Activated CD8-positive, alpha-beta T cell treated with anti-CD3 and anti-CD28 coated beads, Interleukin-2, amount 10 ng/mL, durations not matched to agents 7 days and 5 days (primary cell): ENCODE data around the gene C10orf62. TPM values are rescaled to one million over a fixed set of nuclear protein-coding genes. Genes with fewer than 3 reads are reported as not detected.

Source experiments
- ATAC-seq: fragments of 150-1000 bp; cut with Tn5 transposase; one replicate; pipeline ENCODE4 v1.10.0; 2021; ENCODE audit warnings: moderate library complexity
- CTCF ChIA-PET: fragments of 350-600 bp; sonication (Branson Sonifier 250); formaldehyde crosslinking; loops from one replicate; lab custom pipeline; 2021; ENCODE audit warnings: antibody characterized with exemption; lab: Charles Lee
- POLR2A ChIA-PET: fragments of 350-600 bp; sonication (Branson Sonifier 250); formaldehyde crosslinking; loops from one replicate; lab custom pipeline; 2021; ENCODE audit warnings: antibody characterized with exemption; lab: Charles Lee
- DNase-seq: peaks from one replicate; pipeline ENCODE4 v3.0.0-alpha.2; 2020
- H3K27ac Mint-ChIP-seq: one replicate; pipeline ENCODE4 v1.8.0; 2021; ENCODE audit warnings: mild to moderate bottlenecking, mixed read lengths
- H3K27me3 Mint-ChIP-seq: one replicate; pipeline ENCODE4 v1.8.0; 2021; ENCODE audit warnings: low read depth, mixed read lengths
- H3K36me3 Mint-ChIP-seq: one replicate; pipeline ENCODE4 v1.8.0; 2021; ENCODE audit warnings: low read depth, mixed read lengths
- H3K4me1 Mint-ChIP-seq: one replicate; pipeline ENCODE4 v1.8.0; 2021; ENCODE audit warnings: low read depth, mixed read lengths
- H3K4me3 Mint-ChIP-seq: one replicate; pipeline ENCODE4 v1.8.0; 2021; ENCODE audit warnings: mild to moderate bottlenecking, mixed read lengths
- H3K9me3 Mint-ChIP-seq: one replicate; pipeline ENCODE4 v1.8.0; 2022; ENCODE audit warnings: mixed read lengths; ENCODE audit not compliant: insufficient read depth
- total RNA-seq, 2 experiments: library from RNA; stranded (reverse); gene quantifications; one replicate each; pipeline ENCODE4 v1.2.3, GENCODE V29; 2021

C10orf62 gene
- total RNA-seq, 2 experiments from 2014 or later, result not detected

DNA sequence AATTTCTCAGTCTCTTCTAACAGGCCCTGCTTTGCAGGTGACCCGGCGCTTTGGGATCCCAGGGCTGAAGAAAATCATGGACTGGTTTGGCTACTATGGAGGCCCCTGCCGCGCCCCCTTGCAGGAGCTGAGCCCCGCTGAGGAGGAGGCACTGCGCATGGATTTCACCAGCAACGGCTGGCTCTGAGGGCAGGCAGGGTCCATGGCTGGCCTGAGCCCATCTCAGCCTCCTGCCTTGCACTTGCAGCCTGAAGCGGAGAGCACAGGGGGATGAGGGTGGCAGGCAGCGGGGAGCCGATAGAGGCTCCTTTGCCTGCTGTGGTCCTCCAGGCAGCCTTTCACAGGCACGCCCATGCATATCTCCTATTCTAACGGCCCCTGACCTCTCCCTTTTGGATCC, 22.0 kb downstream of the C10orf62 start:
- DNase-seq (no peak), ATAC-seq (no peak)
- ChIA-PET POLR2A (no interaction called here), CTCF (interaction anchor here (0.9 to 2.2 kb wide), 4 partner anchors 11 to 144 kb away, joined by 3 to 18 read pairs (median 4); partner anchors contain the start of gene ANKRD2)
- no peaks in the 10 kb centered on the region for H3K9me3 Mint-ChIP-seq
- no peaks in the 10 kb centered on the region for H3K4me1 Mint-ChIP-seq
- H3K27ac Mint-ChIP-seq, result no peak overlapping the region
- H3K4me3 Mint-ChIP-seq, result no peak overlapping the region
- H3K27me3 Mint-ChIP-seq, result peaks cover under 1% of the 10 kb centered on the region
- no peaks in the 10 kb centered on the region for H3K36me3 Mint-ChIP-seq

DNA sequence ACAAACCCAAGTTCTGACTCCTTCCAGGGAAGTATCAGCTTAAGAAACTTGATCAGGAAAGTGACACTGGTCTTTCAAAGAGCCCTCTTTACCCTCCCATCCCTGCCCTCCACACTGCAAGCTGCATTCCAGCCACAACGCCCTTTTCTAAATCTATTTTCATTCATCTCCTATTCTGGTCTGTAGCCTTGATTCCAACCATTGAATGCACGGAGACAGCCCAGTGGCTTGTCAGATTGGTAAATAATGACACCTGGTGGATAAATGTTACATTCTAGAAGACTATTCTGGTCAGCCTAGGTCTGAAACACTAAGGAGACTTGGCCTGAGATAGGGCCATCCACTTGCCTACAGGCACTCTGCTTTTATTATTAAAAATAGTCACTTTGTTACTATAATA, 22.9 kb downstream of the C10orf62 start:
- Mint-ChIP-seq H3K4me3 (no peak overlapping the region), H3K9me3 (no peaks in the 10 kb centered on the region), H3K36me3 (no peaks in the 10 kb centered on the region), H3K27me3 (no peaks in the 10 kb centered on the region), H3K27ac (no peak overlapping the region), H3K4me1 (no peaks in the 10 kb centered on the region)
- ATAC-seq (peak; percentile 58), DNase-seq (no peak)
- ChIA-PET CTCF (interaction anchor here (0.8 to 2.2 kb wide), 6 partner anchors 38 to 205 kb away, joined by 3 to 18 read pairs (median 6); partner anchors contain the start of gene ANKRD2), POLR2A (no interaction called here)

DNA sequence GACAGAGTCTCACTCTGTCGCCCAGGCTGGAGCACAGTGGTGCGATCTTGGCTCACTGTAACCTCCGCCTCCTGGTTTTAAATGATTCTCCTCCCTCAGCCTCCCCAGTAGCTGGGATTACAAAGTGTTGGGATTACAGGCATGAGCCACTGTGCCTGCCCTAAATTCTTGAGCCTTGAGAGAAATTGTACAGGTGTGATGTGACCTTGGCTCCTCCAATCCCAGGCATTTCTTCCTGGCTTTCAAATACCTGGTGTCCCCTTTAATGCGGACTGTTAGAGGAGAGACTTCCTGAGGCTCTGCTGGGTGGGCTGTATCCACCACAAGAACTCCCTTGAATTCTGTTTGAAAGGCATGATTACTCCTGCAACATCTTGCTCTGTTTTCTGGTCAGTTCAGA, 28.8 kb downstream of the C10orf62 start:
- ChIA-PET POLR2A (no interaction called here), CTCF (no interaction called here)
- ATAC-seq, result no peak
- Mint-ChIP-seq H3K27ac (no peak overlapping the region), H3K4me1 (no peaks in the 10 kb centered on the region), H3K4me3 (no peak overlapping the region), H3K27me3 (no peaks in the 10 kb centered on the region), H3K9me3 (no peaks in the 10 kb centered on the region), H3K36me3 (no peaks in the 10 kb centered on the region)
- no peak for DNase-seq

DNA sequence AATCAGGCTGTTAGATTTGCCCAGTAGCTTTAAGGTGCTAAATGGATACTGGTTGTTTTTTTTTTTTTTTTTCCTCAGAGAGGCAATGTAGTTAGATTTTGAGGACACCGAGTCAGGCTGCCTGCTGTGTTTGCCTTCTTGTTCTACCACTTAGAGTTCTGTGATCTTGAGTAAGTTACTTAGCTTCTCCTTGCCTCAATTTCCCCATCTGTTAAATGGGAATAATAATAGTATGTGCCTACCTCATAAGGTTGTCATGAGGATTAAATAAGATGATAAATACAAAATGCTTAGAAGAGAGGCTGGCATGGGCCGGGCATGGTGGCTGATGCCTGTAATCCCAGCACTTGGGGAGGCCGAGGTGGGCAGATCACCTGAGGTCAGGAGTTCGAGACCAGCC, 29.2 kb downstream of the C10orf62 start:
- no peaks in the 10 kb centered on the region for H3K9me3 Mint-ChIP-seq
- POLR2A ChIA-PET, result no interaction called here
- no peak overlapping the region for H3K27ac Mint-ChIP-seq
- ATAC-seq (no peak), DNase-seq (no peak)
- H3K4me3 Mint-ChIP-seq, result no peak overlapping the region
- H3K4me1 Mint-ChIP-seq, result no peaks in the 10 kb centered on the region
- H3K36me3 Mint-ChIP-seq, result no peaks in the 10 kb centered on the region
- CTCF ChIA-PET, result no interaction called here
- no peaks in the 10 kb centered on the region for H3K27me3 Mint-ChIP-seq

DNA sequence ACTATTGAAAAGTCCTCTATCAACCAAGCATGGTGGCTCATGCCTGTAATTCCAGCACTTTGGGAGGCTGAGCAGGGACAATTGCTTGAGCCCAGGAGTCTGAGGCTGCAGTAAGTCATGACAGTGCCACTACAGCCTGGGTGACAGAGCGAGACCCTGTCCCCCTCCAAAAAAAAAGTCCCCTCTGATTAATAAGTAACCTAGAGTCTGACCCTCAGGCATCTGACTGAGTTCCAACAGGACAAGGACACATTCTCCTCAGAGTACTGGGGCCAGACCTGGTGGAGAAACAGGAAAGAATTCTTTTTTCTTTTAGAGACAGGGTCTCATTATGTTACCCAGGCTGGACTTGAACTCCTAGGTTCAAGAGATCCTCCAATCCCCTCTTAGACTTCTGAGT, 33.8 kb downstream of the C10orf62 start:
- no peak for ATAC-seq
- H3K36me3 Mint-ChIP-seq, result no peaks in the 10 kb centered on the region
- no peak for DNase-seq
- no peak overlapping the region for H3K27ac Mint-ChIP-seq
- CTCF ChIA-PET, result no interaction called here
- no peaks in the 10 kb centered on the region for H3K9me3 Mint-ChIP-seq
- no peaks in the 10 kb centered on the region for H3K4me1 Mint-ChIP-seq
- POLR2A ChIA-PET, result no interaction called here
- H3K27me3 Mint-ChIP-seq, result no peaks in the 10 kb centered on the region
- no peak overlapping the region for H3K4me3 Mint-ChIP-seq

DNA sequence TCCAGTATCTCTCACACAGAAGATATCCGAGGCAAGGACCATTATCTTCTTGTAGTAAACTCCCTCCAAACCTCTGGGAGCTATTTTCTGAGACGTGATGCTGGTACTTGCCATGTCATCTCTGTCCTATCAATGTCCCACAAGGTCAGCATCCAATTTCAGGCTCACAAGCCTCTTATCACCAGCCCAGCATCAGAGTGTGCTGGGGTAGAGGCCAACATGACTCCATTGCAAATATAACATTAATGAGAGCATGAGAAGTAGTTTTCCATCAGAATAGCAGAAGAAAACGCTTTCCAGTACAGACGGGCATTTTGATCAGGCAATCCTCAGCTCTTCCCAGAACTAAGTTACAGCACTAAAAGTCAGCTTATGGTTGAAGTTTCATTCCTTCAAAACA, 38.2 kb downstream of the C10orf62 start:
- Mint-ChIP-seq H3K27me3 (no peaks in the 10 kb centered on the region), H3K27ac (no peak overlapping the region), H3K4me3 (no peak overlapping the region), H3K36me3 (no peaks in the 10 kb centered on the region), H3K4me1 (peaks cover 5% of the 10 kb centered on the region), H3K9me3 (no peaks in the 10 kb centered on the region)
- ChIA-PET POLR2A (no interaction called here), CTCF (no interaction called here)
- DNase-seq (no peak), ATAC-seq (no peak)

DNA sequence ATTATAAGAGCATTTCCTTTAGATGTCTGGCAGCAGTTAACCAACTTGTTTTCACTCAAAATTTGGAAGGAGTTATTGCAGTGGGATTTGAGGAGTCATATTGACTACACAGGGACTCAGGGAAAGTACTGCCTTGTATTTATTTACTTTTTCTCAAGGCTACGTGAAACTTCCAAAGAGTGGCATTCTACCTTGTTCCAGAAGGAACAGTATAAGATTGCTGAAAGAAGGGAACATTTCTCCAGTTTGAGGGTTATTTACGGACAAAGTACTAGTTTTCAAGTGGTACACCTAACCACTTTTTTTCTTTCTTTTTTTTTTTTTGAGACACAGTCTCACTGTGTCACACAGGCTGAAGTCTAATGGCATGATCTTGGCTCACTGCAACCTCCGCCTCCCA, 38.7 kb downstream of the C10orf62 start:
- Mint-ChIP-seq H3K36me3 (no peaks in the 10 kb centered on the region), H3K27ac (no peak overlapping the region), H3K4me3 (no peak overlapping the region), H3K9me3 (no peaks in the 10 kb centered on the region), H3K27me3 (no peaks in the 10 kb centered on the region), H3K4me1 (peaks cover 10% of the 10 kb centered on the region)
- CTCF ChIA-PET, result no interaction called here
- POLR2A ChIA-PET, result no interaction called here
- no peak for DNase-seq
- no peak for ATAC-seq

DNA sequence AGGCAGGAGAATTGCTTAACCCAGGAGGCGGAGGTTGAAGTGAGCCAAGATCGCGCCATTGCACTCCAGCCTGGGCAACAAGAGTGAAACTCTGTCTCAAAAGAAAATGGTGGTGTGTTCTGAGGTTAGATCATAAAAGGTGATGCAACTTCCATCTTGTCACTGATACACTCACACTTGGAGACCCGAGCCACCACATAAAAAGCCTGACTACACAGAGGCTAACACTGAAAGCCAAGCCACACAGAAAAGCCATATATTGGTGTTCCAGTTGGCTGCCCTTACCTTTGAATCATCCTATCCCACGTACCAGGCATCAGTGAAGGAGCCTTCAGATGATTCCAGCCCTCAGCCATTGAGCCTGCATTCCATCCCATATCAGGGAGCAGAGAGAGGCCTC, 39.8 kb downstream of the C10orf62 start:
- DNase-seq (no peak), ATAC-seq (no peak)
- Mint-ChIP-seq H3K4me3 (no peak overlapping the region), H3K4me1 (peaks cover 20% of the 10 kb centered on the region), H3K27ac (no peak overlapping the region), H3K36me3 (no peaks in the 10 kb centered on the region), H3K27me3 (no peaks in the 10 kb centered on the region), H3K9me3 (no peaks in the 10 kb centered on the region)
- ChIA-PET CTCF (no interaction called here), POLR2A (no interaction called here)

DNA sequence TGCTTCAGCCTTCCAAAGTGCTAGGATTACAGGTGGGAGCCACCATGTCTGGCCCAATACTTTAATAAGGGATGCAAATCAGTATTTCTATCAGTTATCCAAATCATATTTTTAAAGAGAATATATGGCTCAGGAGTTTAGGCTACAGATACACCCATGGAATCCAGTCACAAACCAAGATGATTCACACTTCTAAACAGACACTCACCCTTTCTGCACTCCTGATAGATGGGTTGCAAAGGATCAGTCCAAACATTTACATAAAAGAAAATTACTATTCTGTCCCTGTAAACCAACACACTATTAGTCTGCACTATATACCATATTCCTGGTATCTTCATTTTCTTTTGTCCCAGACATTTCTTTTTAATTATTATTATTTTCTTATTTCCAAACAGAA, 41.6 kb downstream of the C10orf62 start:
- POLR2A ChIA-PET, result interaction anchor here (0.7 kb wide), 1 partner anchor 185 kb away, joined by 3 read pairs; the partner anchor contains the start of gene ZDHHC16
- no peaks in the 10 kb centered on the region for H3K36me3 Mint-ChIP-seq
- DNase-seq (no peak), ATAC-seq (no peak)
- no peak overlapping the region for H3K27ac Mint-ChIP-seq
- H3K4me3 Mint-ChIP-seq, result no peak overlapping the region
- no peaks in the 10 kb centered on the region for H3K27me3 Mint-ChIP-seq
- H3K9me3 Mint-ChIP-seq, result no peaks in the 10 kb centered on the region
- CTCF ChIA-PET, result no interaction called here
- peaks cover 20% of the 10 kb centered on the region for H3K4me1 Mint-ChIP-seq

DNA sequence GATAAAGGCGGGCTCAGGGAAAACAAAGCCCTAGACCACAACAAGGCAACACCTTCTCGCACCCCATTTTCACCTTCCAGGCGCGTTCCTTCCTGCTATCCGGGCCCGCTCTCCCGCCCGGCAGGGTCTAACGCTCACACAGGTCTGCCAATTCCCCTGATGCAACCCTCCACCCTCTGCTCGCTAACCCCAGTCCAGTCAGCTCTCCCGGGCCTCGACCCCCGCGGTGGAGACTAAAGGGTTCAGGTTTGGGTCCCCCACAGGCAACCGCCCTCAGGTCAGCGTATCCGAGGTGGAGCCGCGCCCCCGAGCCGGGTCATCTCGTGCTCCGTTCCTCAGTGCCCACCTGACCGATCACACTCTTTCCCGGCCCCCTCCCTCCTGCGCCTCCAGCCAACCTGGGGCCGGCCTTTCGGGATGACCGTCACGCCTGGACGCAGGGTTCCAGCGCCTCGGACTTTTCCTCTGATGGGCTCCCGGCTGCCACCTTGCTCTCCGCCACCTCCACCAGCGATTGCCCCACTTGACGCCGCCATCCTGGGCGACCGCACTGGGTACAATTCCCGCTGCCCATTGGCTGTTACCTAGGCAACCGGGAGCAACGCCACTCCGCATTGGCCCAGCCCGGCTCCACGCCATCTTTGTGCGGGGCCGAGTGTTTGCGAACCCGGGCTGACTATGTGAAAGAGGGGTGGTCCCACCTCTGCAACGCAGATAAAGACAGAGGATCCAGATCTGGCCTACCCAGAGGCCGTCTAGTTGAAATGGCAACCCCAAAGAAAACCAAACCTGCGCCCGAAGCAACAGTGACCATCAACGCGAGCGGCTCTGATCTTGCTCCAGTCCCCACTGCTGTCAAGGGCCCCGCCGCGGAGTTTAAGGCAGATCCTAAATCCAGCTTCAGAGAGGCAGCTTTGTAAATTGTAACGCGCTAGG, 43.7 kb downstream of the C10orf62 start, which contains the start of gene MORN4:
Gene MORN4 (minus strand): TSS at position 552 of the 936 bp plus-strand sequence. CDS start 13,847 bp downstream, outside the sequence.
- peak; percentile 93 for DNase-seq
- CTCF ChIA-PET, result no interaction called here
- POLR2A ChIA-PET, result no interaction called here
- peak; percentile 99 for ATAC-seq
- Mint-ChIP-seq H3K27ac (peak within 1 kb of the TSS; percentile 88), H3K36me3 (no peaks in the 10 kb centered on the region), H3K4me1 (peaks cover 20% of the 10 kb centered on the region), H3K4me3 (peak within 1 kb of the TSS; percentile 98), H3K27me3 (no peaks in the 10 kb centered on the region), H3K9me3 (no peaks in the 10 kb centered on the region)

DNA sequence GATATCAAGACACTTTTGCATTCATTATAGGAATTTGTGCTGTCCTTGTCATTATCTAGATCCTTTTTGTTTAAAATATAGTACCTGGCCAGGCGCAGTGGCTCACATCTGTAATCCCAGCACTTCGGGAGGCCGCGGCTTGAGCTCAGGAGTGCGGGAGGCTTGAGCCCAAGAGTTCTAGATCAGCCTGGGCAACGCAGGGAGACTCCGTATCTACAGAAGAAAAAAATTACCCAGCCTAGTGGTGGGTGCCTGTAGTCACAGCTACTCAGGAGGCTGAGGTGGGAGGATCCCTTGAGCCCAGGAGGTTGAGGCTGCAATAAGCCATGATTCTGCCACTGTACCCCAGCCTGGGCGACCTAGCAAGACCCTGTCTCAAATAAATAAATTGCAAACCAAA, 44.4 kb downstream of the C10orf62 start:
- POLR2A ChIA-PET, result no interaction called here
- no peaks in the 10 kb centered on the region for H3K36me3 Mint-ChIP-seq
- H3K9me3 Mint-ChIP-seq, result no peaks in the 10 kb centered on the region
- H3K27me3 Mint-ChIP-seq, result no peaks in the 10 kb centered on the region
- no peak for DNase-seq
- peaks cover 20% of the 10 kb centered on the region for H3K4me1 Mint-ChIP-seq
- H3K4me3 Mint-ChIP-seq, result peak overlapping the region; percentile 98
- no peak for ATAC-seq
- H3K27ac Mint-ChIP-seq, result no peak overlapping the region
- CTCF ChIA-PET, result no interaction called here

DNA sequence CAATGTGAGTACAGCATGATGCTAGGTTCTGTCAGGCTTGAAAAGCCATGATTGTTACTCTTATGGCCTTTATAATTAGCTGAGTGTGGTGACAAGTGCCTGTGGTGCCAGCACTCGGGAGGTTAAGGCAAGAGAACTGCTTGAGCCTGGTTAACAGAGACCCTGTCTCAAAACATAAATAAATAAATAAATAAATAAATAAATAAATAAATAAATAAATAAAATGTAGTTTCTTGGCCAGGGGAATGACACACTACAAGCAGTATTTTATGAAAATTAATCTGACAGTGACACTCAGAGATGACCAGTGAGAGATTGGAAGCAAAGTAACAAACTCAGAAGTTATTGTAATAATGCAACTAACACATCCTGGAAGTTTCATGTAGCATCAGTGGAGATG, 46.1 kb downstream of the C10orf62 start:
- Mint-ChIP-seq H3K27me3 (no peaks in the 10 kb centered on the region), H3K4me1 (peaks cover 22% of the 10 kb centered on the region), H3K9me3 (no peaks in the 10 kb centered on the region), H3K27ac (no peak overlapping the region), H3K36me3 (no peaks in the 10 kb centered on the region), H3K4me3 (no peak overlapping the region)
- ChIA-PET POLR2A (no interaction called here), CTCF (no interaction called here)
- no peak for DNase-seq
- ATAC-seq, result no peak
